Cardiac muscle cell (in vitro differentiated cells and primary cell): ENCODE measurements around the gene PRPF31. TPM values are rescaled to one million over a fixed set of nuclear protein-coding genes. Genes with fewer than 3 reads are reported as not detected.

Experiments
- DNase-seq, 2 donors: peaks; one replicate each; pipeline versions ENCODE4 v3.0.0 to v3.0.0-alpha.2; 2010 to 2017; ENCODE audit warnings: low read depth in 1 of 2, low spot score in 1 of 2
- H3K27ac ChIP-seq: fragments of 200-600 bp; sonication (generic); 2 replicates; pipeline ENCODE4 v1.5.1; 2016
- H3K27me3 ChIP-seq: fragments of 200-600 bp; sonication (generic); 2 replicates; pipeline ENCODE4 v1.6.0; 2016; ENCODE audit warnings: control low read depth
- H3K36me3 ChIP-seq: fragments of 200-600 bp; sonication (generic); 2 replicates; pipeline ENCODE4 v1.5.1; 2016; ENCODE audit warnings: control low read depth
- H3K4me1 ChIP-seq: fragments of 200-600 bp; sonication (generic); 2 replicates; pipeline ENCODE4 v1.8.1; 2017; ENCODE audit warnings: low read depth, mild to moderate bottlenecking, mixed run types
- H3K4me3 ChIP-seq: fragments of 200-600 bp; sonication (generic); 2 replicates; pipeline ENCODE4 v1.5.1; 2016; ENCODE audit warnings: mild to moderate bottlenecking
- H3K9me3 ChIP-seq: fragments of 200-600 bp; sonication (generic); 2 replicates; pipeline ENCODE4 v1.5.1; 2017; ENCODE audit warnings: low read depth, mild to moderate bottlenecking, control low read depth
- polyA plus RNA-seq: library from polyadenylated mRNA; unstranded; fragments of >200 nt; fragmentation: Nextera tagmentation; extraction: Ambion mirVana; gene quantifications from 2 replicates; pipeline ENCODE4 v1.2.1, GENCODE V29; 2016
- total RNA-seq: library from RNA; depleted of rRNA; stranded (reverse); fragments of >200 nt; gene quantifications from 2 replicates; pipeline ENCODE4 v1.2.3, GENCODE V29; 2016
- TF ChIP-seq, protein P1 (sequence below): IDR thresholded peaks from 2 replicates; pipeline ENCODE4 v1.5.1; 2012; ENCODE audit warnings: low read depth, mild to moderate bottlenecking, low read length

The PRPF31 gene
- total and polyA plus RNA-seq, 2 experiments from 2014 or later: 73.9 to 113 TPM

DNA sequence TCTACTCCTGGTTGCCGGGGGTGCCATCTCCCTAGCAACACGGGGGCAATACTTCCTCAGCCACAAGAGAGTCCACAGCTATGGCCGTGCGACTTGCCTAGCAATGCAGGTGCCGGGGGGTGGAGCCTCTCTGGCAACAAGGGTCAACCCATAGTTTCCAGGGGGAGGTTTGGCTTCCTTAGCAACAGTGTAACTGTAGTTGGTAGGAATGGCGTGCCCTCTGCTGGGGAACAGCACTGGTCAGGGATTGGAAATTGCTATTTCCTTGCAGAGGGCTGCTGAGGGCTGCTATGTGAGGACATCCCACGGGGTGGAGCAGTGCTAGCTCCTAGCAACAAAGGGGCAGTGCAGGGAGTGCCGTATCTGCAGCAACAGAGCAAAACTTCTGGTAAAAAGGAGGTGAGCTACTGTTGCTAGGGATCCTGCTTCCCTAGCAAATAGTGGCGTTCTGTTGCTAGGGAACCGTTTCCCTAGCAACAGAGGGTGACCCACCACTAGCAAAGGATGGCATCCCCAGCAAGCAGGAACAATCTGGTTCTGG is 64.4 kb downstream of the PRPF31 start:
- H3K27me3 ChIP-seq: no peaks in the 10 kb centered on the region
- TF ChIP-seq, protein P1, sequence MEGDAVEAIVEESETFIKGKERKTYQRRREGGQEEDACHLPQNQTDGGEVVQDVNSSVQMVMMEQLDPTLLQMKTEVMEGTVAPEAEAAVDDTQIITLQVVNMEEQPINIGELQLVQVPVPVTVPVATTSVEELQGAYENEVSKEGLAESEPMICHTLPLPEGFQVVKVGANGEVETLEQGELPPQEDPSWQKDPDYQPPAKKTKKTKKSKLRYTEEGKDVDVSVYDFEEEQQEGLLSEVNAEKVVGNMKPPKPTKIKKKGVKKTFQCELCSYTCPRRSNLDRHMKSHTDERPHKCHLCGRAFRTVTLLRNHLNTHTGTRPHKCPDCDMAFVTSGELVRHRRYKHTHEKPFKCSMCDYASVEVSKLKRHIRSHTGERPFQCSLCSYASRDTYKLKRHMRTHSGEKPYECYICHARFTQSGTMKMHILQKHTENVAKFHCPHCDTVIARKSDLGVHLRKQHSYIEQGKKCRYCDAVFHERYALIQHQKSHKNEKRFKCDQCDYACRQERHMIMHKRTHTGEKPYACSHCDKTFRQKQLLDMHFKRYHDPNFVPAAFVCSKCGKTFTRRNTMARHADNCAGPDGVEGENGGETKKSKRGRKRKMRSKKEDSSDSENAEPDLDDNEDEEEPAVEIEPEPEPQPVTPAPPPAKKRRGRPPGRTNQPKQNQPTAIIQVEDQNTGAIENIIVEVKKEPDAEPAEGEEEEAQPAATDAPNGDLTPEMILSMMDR: peak; percentile 61
- H3K27ac ChIP-seq: peak overlapping the region; percentile 4
- no peaks in the 10 kb centered on the region for H3K4me1 ChIP-seq
- peak; percentile 83 to 89 for DNase-seq
- H3K9me3 ChIP-seq: no peaks in the 10 kb centered on the region
- no peak overlapping the region for H3K4me3 ChIP-seq
- H3K36me3 ChIP-seq: peaks cover 4% of the 10 kb centered on the region

DNA sequence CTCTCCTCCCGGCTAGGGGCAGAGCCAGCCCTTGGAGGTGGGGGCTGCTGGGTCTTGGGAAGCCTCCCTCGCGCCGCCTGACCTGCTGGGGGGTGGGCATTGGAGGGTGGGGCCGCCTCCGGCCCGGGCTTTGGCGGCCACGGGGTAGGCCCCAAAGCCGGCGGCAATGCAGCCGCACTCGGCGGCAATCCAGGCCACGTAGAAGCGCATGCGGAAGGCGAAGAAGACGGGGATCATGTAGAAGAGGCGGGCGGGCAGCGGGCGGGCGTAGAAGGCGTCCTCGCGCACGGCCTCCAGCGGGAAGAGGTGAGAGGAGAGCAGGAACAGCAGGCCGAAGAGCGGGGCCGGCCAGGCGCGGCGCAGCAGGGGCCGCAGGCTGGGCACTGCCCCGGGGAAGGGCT is 65.1 kb downstream of the PRPF31 start:
- Histone ChIP-seq H3K4me1 (no peaks in the 10 kb centered on the region), H3K36me3 (peaks cover 4% of the 10 kb centered on the region), H3K27me3 (no peaks in the 10 kb centered on the region), H3K9me3 (no peaks in the 10 kb centered on the region), H3K4me3 (no peak overlapping the region), H3K27ac (peak overlapping the region; percentile 4)
- no peak for DNase-seq
- TF ChIP-seq, protein P1: no peak

Other genes starting within 250 kb of the PRPF31 start
- gene MYADM, start 247.9 kb upstream of the PRPF31 start, total RNA-seq: 115 and 150 TPM in 2 replicates
- 166 and 183 TPM in 2 replicates for gene MYADM, start 247.9 kb upstream of the PRPF31 start, polyA plus RNA-seq
- 0.63 and 4.3 TPM in 2 replicates for gene PRKCG, start 233.6 kb upstream of the PRPF31 start, total RNA-seq
- gene PRKCG, start 233.6 kb upstream of the PRPF31 start, polyA plus RNA-seq: 3.2 and 4.2 TPM in 2 replicates
- 0.60 and 1.9 TPM in 2 replicates for gene CACNG7, start 206.5 kb upstream of the PRPF31 start, total RNA-seq
- gene CACNG7, start 206.5 kb upstream of the PRPF31 start, polyA plus RNA-seq: 0.11 and 0.19 TPM in 2 replicates
- gene CACNG8, start 152.8 kb upstream of the PRPF31 start, total RNA-seq: 0.77 and 1.4 TPM in 2 replicates
- 0.68 and 1.0 TPM in 2 replicates for gene CACNG8, start 152.8 kb upstream of the PRPF31 start, polyA plus RNA-seq
- gene CACNG6, start 124.1 kb upstream of the PRPF31 start, total RNA-seq: 38.4 and 73.1 TPM in 2 replicates
- 30.6 and 61.5 TPM in 2 replicates for gene CACNG6, start 124.1 kb upstream of the PRPF31 start, polyA plus RNA-seq
- not detected in 2 replicates for gene VSTM1, start 51.9 kb upstream of the PRPF31 start, total RNA-seq
- not detected in 2 replicates for gene VSTM1, start 51.9 kb upstream of the PRPF31 start, polyA plus RNA-seq
- not detected in 2 replicates for gene TARM1, start 34.4 kb upstream of the PRPF31 start, total RNA-seq
- gene TARM1, start 34.4 kb upstream of the PRPF31 start, polyA plus RNA-seq: not detected in 2 replicates
- gene OSCAR, start 15.0 kb upstream of the PRPF31 start, total RNA-seq: not detected in 2 replicates
- gene OSCAR, start 15.0 kb upstream of the PRPF31 start, polyA plus RNA-seq: 0.32 and 0.61 TPM in 2 replicates
- gene NDUFA3, start 12.9 kb upstream of the PRPF31 start, total RNA-seq: 58.8 and 104 TPM in 2 replicates
- 546 and 585 TPM in 2 replicates for gene NDUFA3, start 12.9 kb upstream of the PRPF31 start, polyA plus RNA-seq
- gene TFPT, start 97 bp upstream of the PRPF31 start, total RNA-seq: 26.1 and 27.5 TPM in 2 replicates
- 27.5 and 32.1 TPM in 2 replicates for gene TFPT, start 97 bp upstream of the PRPF31 start, polyA plus RNA-seq
- gene CNOT3, start 22.0 kb downstream of the PRPF31 start, total RNA-seq: 17.7 and 39.6 TPM in 2 replicates
- 52.1 and 52.8 TPM in 2 replicates for gene CNOT3, start 22.0 kb downstream of the PRPF31 start, polyA plus RNA-seq
- 10.3 and 10.6 TPM in 2 replicates for gene LENG1, start 44.0 kb downstream of the PRPF31 start, total RNA-seq
- gene LENG1, start 44.0 kb downstream of the PRPF31 start, polyA plus RNA-seq: 10.1 and 10.8 TPM in 2 replicates
- gene TMC4, start 57.4 kb downstream of the PRPF31 start, total RNA-seq: 0.74 and 1.2 TPM in 2 replicates
- 3.4 and 5.6 TPM in 2 replicates for gene TMC4, start 57.4 kb downstream of the PRPF31 start, polyA plus RNA-seq
- 131 and 134 TPM in 2 replicates for gene MBOAT7, start 73.8 kb downstream of the PRPF31 start, total RNA-seq
- gene MBOAT7, start 73.8 kb downstream of the PRPF31 start, polyA plus RNA-seq: 118 and 128 TPM in 2 replicates
- gene TSEN34, start 75.6 kb downstream of the PRPF31 start, total RNA-seq: 113 and 130 TPM in 2 replicates
- 114 and 129 TPM in 2 replicates for gene TSEN34, start 75.6 kb downstream of the PRPF31 start, polyA plus RNA-seq
- 1,874 and 2,216 TPM in 2 replicates for gene RPS9, start 85.1 kb downstream of the PRPF31 start, total RNA-seq
- 433 and 451 TPM in 2 replicates for gene RPS9, start 85.1 kb downstream of the PRPF31 start, polyA plus RNA-seq
- 0.27 and 0.49 TPM in 2 replicates for gene LILRB3, start 107.3 kb downstream of the PRPF31 start, total RNA-seq
- gene LILRB3, start 107.3 kb downstream of the PRPF31 start, polyA plus RNA-seq: 0.84 and 0.98 TPM in 2 replicates
- gene LILRA6, start 127.0 kb downstream of the PRPF31 start, total RNA-seq: 0.15 and 0.18 TPM in 2 replicates
- gene LILRA6, start 127.0 kb downstream of the PRPF31 start, polyA plus RNA-seq: 0.27 TPM in 1 of 2 replicates, not detected in the other
- gene LILRB5, start 141.5 kb downstream of the PRPF31 start, total RNA-seq: not detected in 2 replicates
- gene LILRB5, start 141.5 kb downstream of the PRPF31 start, polyA plus RNA-seq: 0.04 TPM in 1 of 2 replicates, not detected in the other
- not detected in 2 replicates for gene LILRB2, start 165.4 kb downstream of the PRPF31 start, total RNA-seq
- gene LILRB2, start 165.4 kb downstream of the PRPF31 start, polyA plus RNA-seq: not detected in 2 replicates
- gene LILRA5, start 197.4 kb downstream of the PRPF31 start, total RNA-seq: not detected in 2 replicates
- gene LILRA5, start 197.4 kb downstream of the PRPF31 start, polyA plus RNA-seq: not detected in 2 replicates
- gene LILRA4, start 223.4 kb downstream of the PRPF31 start, total RNA-seq: not detected in 2 replicates
- gene LILRA4, start 223.4 kb downstream of the PRPF31 start, polyA plus RNA-seq: not detected in 2 replicates
- gene LAIR1, start 249.2 kb downstream of the PRPF31 start, total RNA-seq: not detected in 2 replicates
- gene LAIR1, start 249.2 kb downstream of the PRPF31 start, polyA plus RNA-seq: not detected in 2 replicates